Chondrocyte (in vitro differentiated cells): Measurements from ENCODE around the gene ZIM2. TPM values are rescaled to one million over a fixed set of nuclear protein-coding genes. Genes with fewer than 3 reads are reported as not detected.

Experiments used
- DNase-seq: peaks from one replicate; pipeline ENCODE4 v3.0.0; 2021; ENCODE audit warnings: mixed read lengths, low spot score
- H3K27ac Mint-ChIP-seq: one replicate; pipeline ENCODE4 v1.8.0; 2021; ENCODE audit warnings: mild to moderate bottlenecking, moderate library complexity, mixed read lengths; ENCODE audit not compliant: unreplicated experiment
- H3K27me3 Mint-ChIP-seq: 2 replicates; pipeline ENCODE4 v1.8.0; 2021; ENCODE audit warnings: low read depth, mixed read lengths
- H3K36me3 Mint-ChIP-seq: 2 replicates; pipeline ENCODE4 v1.8.0; 2021; ENCODE audit warnings: low read depth, mixed read lengths
- H3K4me1 Mint-ChIP-seq: 2 replicates; pipeline ENCODE4 v1.8.0; 2021; ENCODE audit warnings: low read depth, mild to moderate bottlenecking, mixed read lengths
- H3K4me3 Mint-ChIP-seq: one replicate; pipeline ENCODE4 v1.8.0; 2021; ENCODE audit warnings: mild to moderate bottlenecking, moderate library complexity, mixed read lengths; ENCODE audit not compliant: unreplicated experiment
- H3K9me3 Mint-ChIP-seq: 2 replicates; pipeline ENCODE4 v1.8.0; 2021; ENCODE audit warnings: low read depth, mixed read lengths
- CTCF ChIP-seq: fragments of 200-600 bp; sonication (generic); IDR thresholded peaks from 2 replicates; pipeline ENCODE4 v1.5.0; 2021; ENCODE audit warnings: antibody characterized with exemption, mild to moderate bottlenecking, moderate library complexity
- long read RNA-seq: library from polyadenylated mRNA; stranded (forward); transcript quantifications from one replicate; pipeline ENCODE4 v2.0.0, GENCODE V29; 2021
- total RNA-seq: library from RNA; stranded (reverse); gene quantifications from 3 replicates; pipeline ENCODE4 v1.2.1, GENCODE V29; 2021

ZIM2 gene
- not detected in 3 replicates for total RNA-seq
- long read RNA-seq = 0 reads

GRCh38 chr19:56840451-56841192 is at the start of gene ZIM2, which contains the start of gene PEG3:
Gene ZIM2 (minus strand): TSS chr19:56840726. CDS start chr19:56824277, 16,449 bp downstream.
Gene PEG3 (minus strand): TSS chr19:56840726. CDS start chr19:56824655, 16,071 bp downstream.
- Mint-ChIP-seq H3K9me3 (peaks cover 30% of the 10 kb centered on the region), H3K27ac (no peak within 1 kb of the TSS), H3K27me3 (no peaks in the 10 kb centered on the region), H3K36me3 (no peaks in the 10 kb centered on the region), H3K4me1 (no peaks in the 10 kb centered on the region), H3K4me3 (no peak within 1 kb of the TSS)
- TF ChIP-seq CTCF = no peak
- no peak for DNase-seq

GRCh38 chr19:56885173-56885985 is 44.9 kb upstream of the ZIM2 start:
- H3K9me3 Mint-ChIP-seq = peaks cover 58% of the 10 kb centered on the region
- TF ChIP-seq CTCF = no peak

GRCh38 chr19:56884441-56884840 is 43.9 kb upstream of the ZIM2 start:
- no peak overlapping the region for H3K4me3 Mint-ChIP-seq
- H3K9me3 Mint-ChIP-seq = peaks cover 60% of the 10 kb centered on the region
- no peak for DNase-seq
- no peaks in the 10 kb centered on the region for H3K4me1 Mint-ChIP-seq
- no peaks in the 10 kb centered on the region for H3K27me3 Mint-ChIP-seq
- no peak overlapping the region for H3K27ac Mint-ChIP-seq
- TF ChIP-seq CTCF = no peak
- peaks cover 1% of the 10 kb centered on the region for H3K36me3 Mint-ChIP-seq

More at GRCh38 chr19:56885173-56885985, 44.9 kb upstream of the ZIM2 start:
- no peaks in the 10 kb centered on the region for H3K27me3 Mint-ChIP-seq
- DNase-seq = no peak
- H3K4me1 Mint-ChIP-seq = no peaks in the 10 kb centered on the region
- H3K36me3 Mint-ChIP-seq = peaks cover 1% of the 10 kb centered on the region
- no peak overlapping the region for H3K27ac Mint-ChIP-seq
- no peak overlapping the region for H3K4me3 Mint-ChIP-seq

- no peak for TF ChIP-seq CTCF
- Mint-ChIP-seq H3K27me3 (no peaks in the 10 kb centered on the region), H3K36me3 (peaks cover 3% of the 10 kb centered on the region), H3K9me3 (peaks cover 46% of the 10 kb centered on the region), H3K4me1 (no peaks in the 10 kb centered on the region), H3K4me3 (no peak overlapping the region), H3K27ac (no peak overlapping the region)
- DNase-seq = no peak
Observed at GRCh38 chr19:56880592-56881190, 40.2 kb upstream of the ZIM2 start.

GRCh38 chr19:56877069-56877715 is 36.7 kb upstream of the ZIM2 start:
- H3K4me1 Mint-ChIP-seq = no peaks in the 10 kb centered on the region
- H3K4me3 Mint-ChIP-seq = no peak overlapping the region
- peaks cover 4% of the 10 kb centered on the region for H3K36me3 Mint-ChIP-seq
- H3K27me3 Mint-ChIP-seq = no peaks in the 10 kb centered on the region
- H3K27ac Mint-ChIP-seq = no peak overlapping the region
- no peak for TF ChIP-seq CTCF
- no peak for DNase-seq
- peaks cover 54% of the 10 kb centered on the region for H3K9me3 Mint-ChIP-seq
